Activated T-helper 1 cell treated with anti-CD3 and anti-CD28 coated beads, Interleukin-2, amount 50 U/mL, for 16 hours (primary cell): ENCODE measurements around the gene VWA7.
"Not testable (repeated sequence)": the region's sequence is repeated elsewhere in the genome, so short reads cannot be mapped to it uniquely, and the experiment has no call there.

ENCODE experiments used
- DNase-seq, 2 donors: peaks; one replicate each; pipeline ENCODE4 v3.0.0-alpha.2; 2020; ENCODE audit warnings: low read depth in 1 of 2, low spot score in 1 of 2

Gene VWA7

DNA sequence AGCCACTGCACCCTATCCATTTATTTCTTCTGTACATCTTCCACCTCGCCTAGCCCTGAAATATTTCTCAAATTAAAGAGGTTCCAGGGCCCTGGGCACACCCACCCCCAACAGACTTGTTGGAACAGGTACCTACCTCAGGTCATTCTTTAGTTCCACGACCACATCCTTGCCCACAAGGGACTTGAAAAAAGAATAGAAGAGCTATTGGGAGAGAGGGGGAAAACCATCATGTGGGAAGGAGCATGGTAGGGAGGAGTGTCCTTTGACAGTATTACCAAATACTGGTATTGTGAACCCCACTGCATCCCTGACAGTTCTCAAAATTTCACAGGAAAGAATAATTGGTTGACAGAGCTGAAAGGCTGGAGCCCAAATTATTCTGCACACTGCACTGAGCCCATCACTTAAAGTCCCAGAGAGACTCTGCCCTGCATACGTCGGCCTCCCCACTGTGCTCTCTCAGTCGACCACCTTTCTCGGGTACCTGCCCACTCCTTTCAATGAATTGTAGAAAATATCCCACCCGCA lies 28.9 kb upstream of the VWA7 start:
- DNase-seq: no peak

DNA sequence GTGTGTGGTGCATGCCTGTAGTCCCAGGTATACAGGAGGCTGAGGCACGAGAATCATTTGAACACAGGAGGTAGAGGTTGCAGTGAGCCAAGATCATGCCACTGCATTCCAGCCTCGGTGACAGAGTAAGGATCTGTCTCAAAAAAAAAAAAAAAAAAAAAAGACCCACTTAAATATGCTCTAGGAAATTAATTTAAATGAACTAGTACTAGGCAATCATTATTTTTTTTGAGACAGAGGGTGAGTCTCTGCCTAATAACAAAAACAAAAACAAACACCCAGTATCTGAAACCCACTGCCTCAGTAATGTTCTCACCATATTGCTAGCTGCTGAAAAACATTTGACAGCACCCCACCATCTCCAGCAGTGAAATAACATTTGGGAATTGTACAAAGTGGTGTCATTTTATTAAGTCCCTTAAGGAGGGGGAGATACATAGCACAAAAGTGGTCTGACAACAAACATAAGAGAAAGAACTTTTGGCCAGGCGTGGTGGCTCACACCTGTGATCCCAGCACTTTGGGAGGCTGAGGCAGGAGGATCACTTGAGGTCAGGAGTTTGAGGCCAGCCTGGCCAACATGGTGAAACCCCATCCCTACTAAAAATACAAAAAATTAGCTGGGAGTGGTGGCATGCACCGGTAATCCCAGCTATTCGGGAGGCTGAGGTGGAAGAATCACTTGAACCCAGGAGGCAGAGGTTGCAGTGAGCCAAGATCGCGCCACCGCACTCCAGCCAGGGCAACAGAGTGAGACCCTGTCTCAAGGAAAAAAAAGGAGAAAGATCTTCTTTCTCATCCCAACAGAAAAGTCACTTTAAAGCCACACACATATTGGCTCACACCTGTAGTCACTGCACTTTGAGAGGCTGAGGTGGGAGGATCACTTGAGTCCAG lies 24.2 kb upstream of the VWA7 start:
- DNase-seq: not testable (repeated sequence)

DNA sequence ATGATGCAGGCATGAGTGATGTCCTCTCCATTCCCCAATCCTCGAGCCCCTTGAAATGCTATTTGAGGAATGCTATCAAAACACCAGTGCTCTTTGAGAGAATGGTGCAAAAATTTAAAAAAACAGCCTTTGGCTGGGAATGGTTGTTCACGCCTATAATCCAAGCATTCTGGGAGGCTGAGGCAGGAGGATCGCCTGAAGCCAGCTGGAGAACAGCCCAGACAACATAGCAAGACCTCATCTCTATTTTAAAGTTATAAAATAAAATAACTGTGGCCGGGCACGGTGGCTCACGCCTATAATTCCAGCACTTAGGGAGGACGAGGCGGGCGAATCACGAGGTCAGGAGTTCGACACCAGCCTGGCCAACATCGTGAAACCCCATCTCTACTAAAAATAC lies 22.7 kb upstream of the VWA7 start:
- no peak for DNase-seq

DNA sequence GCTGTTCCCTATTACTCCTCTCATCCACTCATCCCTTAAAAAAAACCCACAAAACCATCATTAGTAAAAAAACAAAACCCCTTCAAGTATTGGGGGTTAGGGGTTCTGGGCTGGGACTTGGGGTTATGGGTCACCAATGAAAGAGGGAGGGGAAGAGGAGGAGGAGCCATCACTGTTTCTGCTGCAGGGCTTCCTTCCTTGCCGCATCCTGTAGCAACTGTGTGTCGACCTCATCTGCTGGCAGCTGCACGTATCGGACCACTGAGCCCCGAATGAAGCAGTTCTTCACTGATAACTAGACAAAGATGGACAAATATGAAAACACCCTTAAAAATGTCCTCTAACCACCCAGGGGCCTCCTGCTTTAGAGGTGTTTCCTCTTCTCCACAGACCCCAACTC lies 20.5 kb upstream of the VWA7 start:
- DNase-seq: no peak

DNA sequence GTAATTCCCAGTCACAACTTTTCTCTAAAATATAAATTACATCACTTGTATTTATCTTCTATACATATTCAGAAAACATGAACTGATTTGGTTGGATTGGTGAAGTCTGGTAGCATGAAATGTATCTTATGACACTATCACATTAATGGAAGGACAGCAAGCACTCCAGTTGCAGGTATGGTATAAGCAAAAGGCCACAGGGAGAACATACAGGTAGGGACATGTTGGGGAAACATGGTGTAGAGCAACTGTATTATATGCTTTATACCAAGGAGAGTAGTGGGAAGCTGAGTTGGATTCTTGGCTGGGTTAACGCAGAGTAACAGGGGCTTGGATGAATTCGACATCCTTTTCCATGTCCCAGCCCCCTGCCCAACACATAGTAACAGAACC lies 19.9 kb upstream of the VWA7 start:
- no peak for DNase-seq

DNA sequence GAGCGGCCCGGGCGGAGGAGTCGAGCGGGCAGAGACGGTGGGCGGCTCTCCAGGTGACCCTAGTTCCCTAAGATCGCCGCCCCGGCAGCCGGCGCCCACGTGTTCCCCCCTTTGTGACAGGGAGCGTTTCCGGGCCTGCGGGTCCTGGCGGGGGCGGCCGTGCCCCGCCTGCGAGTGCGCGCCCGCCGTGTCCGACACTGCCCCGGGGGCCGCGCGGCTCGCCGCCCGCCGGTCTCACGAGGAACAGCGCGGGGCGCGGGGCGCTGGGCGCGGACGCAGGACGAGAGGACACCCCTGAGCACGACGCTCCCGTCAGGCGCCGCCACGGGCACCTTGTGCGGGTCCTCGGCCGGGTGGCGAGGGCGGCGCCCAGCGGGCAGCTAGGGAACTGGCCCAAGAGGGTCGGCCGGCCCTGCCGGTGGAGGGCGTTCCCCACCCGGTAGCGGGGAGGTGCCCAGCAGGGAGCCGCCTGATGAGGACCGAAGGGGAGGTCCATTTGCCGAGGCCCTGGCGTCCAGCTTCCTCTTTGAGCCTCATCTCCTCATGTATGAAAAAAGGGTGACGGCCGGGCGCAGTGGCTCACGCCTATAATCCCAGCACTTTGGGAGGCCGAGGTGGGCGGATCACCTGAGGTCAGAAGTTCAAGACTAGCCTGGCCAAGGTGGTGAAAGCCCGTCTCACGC lies 18.6 kb upstream of the VWA7 start, which contains the start of gene VARS1:
TSS of gene VARS1 (minus strand) at position 137 of the 683 bp plus-strand sequence. CDS start 535 bp downstream, outside the sequence.
- peak; percentile 64 to 76 for DNase-seq

DNA sequence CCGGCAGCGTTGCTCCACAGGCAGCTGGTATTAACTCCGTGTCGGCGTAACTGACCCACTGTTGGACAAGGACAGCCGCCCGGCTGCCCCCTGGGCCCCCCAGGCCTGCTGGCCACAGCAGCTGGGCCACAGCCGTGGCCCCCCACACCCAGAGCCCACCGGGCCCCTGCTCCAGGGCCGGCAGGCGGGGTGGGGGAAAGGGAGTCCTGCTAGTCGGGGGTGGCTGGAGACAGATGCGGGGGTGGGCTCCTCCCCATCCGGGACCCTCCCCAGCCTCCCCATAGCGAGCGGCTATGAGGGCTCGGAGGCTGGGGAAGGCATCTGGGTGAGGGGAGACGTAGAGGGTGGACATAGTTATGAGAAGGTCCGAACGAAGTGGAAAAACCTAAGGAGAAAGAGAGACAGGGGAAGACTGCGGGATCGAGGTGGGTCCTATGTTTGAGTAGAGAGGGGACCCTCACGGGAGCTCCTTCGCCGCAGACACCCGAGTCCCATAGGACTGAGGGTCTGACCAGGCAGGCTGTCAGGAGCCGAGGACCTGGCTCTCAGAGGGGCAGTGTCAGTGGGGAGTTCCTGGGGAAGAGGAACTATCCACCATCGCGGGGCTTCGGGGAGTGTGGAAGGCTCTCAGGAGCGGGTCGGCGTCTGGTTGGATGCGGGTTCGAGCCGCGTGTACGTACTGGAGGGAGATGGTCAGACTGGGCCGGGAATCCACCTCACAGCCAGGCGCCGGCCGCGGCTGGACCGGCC lies 17.9 kb upstream of the VWA7 start:
- DNase-seq: no peak

DNA sequence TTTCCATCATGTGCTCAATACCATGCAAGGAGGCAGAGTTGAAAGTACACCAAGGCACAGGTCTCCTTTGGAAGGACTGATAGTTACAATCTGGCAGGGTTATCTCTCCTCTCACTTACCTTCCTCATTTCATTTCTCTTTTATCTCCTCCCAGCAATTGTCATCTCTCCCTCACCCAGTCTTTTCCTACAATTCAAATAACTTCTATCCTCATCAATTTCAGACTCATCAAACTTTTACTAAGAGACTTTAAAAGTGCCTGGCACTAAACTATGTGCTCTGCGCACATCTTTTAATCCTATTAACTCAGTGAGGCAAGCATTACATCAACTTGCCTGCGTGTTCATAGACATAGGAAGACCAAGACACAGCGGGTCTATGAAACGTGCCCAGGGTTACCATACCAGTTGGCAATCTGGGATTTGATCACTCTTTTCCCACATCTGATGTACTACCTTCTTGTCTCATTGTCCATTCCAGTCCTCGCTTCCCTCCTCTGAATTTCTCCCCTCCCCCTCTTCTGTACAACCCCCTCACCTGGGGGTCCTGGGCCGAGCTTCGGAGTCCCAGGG lies 17.3 kb upstream of the VWA7 start:
- no peak for DNase-seq

DNA sequence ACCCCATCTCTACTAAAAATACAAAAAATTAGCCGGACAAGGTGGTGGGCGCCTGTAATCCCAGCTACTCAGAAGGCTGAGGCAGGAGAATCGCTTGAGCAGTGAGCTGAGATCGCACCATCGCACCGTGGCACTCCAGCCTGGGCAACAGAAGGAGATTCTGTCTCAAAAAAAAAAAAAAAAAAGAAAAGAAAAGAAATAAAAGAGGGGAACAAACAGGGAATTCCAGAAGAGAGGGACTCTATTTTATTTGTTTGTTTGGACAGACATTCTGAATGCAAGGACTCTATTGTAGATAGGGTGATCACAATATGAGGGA lies 16.8 kb upstream of the VWA7 start:
- DNase-seq: not testable (repeated sequence)

DNA sequence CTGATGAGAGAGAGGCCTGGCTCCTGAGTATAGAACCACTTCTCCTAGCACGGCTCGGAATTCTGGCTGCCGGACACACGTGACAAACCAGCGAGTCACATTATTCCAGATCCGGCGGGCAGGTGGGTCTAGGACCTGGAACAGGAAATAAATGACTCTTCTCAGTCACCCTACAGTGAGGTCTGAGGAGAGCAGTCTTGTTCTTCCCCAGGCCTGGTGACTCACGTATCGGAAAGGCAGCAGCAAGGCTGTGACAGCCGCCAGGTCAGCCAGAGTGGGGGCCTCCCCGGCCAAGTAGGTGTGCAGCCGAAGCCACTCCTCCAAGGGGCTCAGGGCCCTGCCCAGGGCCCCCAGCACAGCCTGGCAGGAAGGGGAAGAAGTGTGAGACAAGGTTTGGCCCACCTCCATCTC lies 15.6 kb upstream of the VWA7 start:
- DNase-seq: no peak

DNA sequence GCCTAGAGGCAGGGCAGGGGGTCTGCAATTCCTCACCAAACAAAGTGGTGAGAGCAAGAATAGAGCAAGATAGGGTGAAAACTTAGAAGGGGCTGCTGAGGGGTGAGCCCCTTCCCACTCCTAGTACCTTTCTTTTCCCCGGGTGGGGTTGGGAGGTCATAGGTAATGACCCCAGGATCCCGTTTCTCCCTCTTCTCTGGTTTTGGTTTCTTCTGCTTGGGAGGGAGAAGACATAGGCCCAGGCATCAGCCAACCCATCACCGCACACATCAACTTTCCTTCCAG lies 14.9 kb upstream of the VWA7 start:
- DNase-seq: no peak

DNA sequence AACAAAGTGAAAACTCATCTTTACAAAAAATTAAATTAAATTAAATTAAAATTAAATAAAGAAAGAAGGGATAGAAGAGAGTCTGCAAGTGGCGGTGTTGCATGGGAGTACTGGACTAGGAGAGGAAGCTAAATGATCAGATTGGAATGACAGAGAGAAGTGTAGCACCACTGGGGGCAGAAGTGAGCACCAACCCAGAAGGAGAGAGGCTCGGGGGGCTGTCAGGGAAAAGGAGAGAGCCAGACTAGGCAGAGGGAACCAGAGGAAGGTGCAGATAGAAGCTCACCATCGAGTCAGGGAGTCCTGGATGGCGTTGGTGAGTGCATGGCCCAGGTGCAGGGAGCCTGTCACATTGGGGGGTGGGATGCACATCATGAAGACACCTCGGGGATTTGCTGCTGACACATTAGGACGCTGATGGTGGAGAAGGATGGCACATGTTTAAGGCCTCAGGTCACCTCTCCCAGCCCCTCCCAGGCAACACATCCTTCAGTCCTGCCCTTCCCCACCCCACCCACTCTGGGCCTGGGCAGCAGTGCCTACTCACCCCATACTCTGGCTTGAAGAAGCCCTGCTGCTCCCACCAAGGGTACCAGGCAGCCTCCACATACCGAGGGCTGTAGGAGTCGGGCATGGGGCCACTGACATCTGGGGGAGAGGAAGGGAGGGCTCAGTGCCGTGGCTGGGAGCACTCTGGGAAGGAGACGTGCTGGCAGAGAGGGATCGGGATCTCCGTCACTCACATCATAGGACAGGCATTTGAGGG lies 14.4 kb upstream of the VWA7 start:
- no peak for DNase-seq

DNA sequence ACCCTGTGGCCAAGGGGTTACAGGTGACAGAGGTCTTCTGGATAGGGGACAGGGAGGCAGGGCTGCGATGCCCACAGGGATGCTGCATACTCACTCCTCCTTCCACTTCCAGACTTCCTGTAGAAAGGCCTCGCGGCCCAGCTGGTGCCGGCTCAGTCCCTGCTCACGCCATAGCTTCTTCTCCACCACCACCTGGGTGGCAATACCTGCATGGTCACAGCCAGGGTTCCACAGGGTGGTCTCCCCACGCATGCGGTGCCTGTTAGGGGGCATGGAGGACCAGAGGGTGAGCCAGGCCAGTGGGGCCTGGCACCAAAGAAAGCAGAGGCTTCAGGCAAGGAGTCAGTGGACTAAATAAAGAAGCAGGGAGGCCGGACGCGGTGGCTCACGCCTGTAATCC lies 8.3 kb upstream of the VWA7 start:
- no peak for DNase-seq

DNA sequence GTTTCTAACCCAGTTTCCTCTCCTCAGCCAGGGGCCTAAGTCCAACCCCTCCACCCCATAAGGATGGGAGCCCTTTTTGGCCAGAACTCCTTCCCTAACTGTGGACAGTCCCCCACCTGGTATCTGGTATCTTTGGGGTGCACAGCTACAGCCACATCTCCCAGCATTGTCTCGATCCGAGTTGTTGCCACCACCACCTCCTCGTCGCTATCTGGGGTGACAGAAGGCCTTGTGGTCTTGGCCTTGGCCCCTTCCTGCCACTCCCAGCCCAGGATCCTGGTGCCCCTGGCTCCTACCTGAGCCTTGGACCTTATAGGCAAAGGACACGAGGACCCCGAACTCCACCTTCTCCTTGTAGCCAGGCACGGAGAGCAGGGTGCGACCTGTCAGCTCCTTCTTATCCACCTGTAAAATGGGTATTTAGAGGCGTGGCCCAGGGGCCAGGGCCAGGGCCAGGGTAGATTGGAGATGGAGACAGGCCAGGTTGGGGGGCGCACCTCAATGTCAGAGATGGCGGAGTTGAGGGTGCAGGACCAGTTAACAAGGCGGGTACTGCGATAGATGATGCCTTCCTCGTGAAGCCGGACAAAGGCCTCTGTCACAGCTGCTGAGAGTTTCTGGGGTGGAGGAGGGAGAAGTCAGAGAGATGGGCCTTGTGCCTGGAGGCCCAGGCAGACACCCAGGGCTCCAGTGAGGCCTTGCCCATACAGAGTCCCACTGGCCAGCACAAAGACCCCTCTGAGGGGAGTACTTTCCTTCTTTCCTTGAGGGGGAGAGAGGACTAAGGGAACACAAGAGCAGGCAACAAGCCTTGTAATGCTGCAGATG lies 7.2 kb upstream of the VWA7 start:
- DNase-seq: no peak

DNA sequence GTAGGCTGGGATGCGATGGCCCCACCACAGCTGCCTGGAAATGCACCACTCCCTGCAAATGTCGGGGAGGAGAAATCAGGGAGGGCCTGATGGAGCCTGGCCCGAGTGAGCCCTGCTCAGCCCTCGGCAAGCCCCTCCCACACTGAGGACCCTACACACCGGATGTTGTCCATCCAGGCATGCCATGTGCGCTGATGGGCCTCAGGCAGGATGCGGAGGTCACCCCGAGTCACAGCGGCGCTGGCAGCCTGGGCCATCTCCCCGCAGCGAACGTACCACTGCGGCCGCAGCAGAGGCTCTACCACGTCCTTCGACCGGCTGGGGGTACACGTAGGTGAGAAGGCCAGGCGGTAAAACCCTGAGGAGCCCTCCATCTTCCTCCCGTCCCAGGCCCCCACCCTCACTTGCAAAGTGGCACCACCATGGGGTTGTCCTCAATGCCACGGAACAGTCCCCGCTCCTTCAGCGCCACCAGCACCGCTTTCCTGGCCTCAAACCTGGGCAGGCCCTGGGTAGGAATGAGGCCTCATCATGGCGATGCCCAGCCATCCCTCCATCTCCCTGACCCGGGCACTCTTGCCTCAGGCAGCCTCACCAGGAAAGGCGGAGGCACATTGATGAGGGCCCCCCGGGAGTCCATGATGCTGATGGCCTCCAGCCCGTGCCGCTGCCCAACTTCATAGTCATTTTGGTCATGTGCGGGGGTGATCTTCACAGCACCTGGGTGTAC lies 5.2 kb upstream of the VWA7 start:
- no peak for DNase-seq

DNA sequence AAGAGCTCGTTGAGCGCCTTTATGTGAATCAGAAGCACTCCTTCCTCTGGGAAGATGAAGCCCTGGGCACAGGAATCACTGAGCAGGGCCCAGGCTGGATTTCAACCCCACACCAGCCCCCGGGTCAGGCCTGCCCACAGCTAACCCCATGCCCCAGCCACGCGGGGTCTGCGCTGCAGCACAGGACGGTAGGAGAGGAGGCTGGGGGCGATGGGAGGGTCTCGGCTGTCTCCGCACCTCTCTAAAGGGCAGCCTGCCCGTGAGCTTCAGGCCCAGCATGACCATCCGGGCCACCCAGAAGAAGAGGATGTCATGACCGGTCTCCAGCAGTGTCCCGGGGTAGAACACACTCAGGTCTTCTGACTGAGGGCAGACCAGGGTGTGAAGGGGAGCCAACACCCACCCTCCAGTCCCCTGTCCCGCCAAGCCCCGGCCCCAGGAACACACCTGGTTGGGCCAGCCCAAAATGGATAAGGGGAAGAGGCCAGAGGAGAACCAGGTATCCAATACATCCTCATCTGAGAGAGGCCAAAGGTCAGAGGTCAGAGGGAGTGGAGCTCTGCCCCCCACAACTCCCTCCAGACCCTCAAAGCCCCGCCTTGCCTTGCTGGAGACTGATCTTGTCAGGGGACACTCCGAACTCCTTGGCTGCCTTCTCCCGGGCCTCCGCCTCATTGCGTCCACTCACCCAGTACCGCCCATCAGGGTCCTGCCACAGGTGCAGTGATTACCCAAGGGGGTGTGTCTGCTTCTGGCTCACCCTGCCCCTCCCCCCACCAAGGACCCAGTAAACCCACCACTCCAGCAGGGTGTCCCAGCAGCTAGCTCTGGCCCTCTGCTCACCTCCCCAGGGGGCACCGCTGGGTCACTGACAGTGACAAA lies 4.4 kb upstream of the VWA7 start:
- DNase-seq: no peak

DNA sequence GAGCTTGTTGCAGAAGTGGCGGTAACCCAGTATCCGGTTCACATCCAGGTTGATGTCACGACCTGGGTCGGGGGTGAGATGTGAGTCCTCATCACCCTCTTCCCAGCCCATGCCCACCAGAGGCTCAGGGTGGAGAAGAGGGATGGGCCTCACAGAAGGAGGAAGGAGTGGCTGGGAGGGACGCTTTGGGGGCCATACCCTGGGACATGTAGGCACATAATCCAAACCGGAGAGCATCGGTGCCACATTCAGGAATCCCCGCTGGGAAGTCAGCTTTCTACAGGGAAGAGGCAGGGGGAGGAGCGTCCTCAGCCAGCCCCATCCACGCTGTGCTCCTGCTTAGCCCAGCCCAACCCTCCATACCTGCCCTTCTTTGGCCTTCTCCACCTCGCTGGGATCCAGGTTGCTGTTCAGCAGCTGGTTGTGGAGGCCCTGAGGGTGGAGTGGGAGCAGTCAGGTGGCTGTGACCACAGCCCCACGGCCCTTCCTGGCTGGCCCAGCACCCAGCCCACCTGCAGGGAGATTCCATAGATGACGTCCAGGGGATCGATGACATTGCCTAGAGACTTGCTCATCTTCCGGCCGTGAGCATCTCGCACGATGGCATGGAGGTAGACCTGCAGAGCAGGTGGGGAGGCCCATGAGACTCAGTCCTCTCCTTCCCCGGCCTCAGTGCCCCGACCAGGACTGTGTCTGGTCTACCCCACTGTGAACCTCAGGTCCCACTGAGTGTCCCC lies 3.5 kb upstream of the VWA7 start:
- no peak for DNase-seq

DNA sequence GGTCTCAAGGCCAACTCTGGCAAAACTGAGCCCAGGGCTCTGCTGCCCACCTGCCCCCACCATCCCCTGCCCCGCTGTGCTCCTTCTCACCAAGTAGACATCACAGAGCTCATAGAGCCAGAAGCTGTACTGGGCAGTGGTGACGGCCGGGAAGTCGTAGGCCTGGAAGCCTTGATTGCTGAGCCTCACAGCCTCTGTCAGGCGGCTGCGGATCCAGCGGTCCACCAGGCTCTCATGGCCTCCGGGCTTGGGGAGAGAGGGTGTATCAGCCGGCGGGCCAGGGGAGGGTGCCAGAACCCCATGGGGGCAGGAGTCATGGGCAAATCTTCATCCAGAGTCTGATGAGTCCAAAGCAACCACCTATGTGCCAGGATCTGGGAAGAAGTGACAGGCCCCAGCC lies 2.8 kb upstream of the VWA7 start:
- no peak for DNase-seq
